OCI-LY7 (cell line): ENCODE measurements around the gene CFAP90.

Source experiments
- EZH2phosphoT487 ChIP-seq: fragments of 200-600 bp; sonication (generic); IDR thresholded peaks from 2 replicates; pipeline ENCODE4 v1.6.1; 2018; ENCODE audit warnings: low read depth, borderline replicate concordance, mild to moderate bottlenecking, mixed run types, antibody characterized with exemption, low read length, moderate library complexity, mixed read lengths
- TF ChIP-seq, protein P1 (sequence below): fragments of 200-600 bp; sonication (generic); conservative IDR thresholded peaks from 2 replicates; pipeline ENCODE4 v1.5.1; 2014; ENCODE audit warnings: mild to moderate bottlenecking, antibody characterized with exemption, low read length, moderate library complexity, mixed read lengths

DNA sequence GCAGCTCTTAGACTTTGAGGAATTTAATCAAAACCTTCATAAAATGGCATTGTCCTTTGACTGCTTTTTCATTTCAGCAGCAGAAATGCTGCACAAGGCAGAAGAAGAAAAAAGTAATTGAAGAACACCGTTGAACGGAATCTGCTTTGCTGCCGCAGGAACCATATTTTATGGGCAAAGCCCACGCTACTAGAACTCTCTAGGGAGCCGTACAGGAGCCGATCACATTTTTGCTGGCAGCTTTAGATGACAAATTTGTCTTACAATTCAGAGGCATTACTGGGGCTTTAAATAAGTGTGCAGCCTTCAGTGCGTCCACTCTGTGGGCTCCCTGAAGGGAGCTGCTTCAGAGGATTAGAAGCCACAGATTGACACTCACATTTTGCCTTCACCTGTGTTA, 5.4 kb downstream of the CFAP90 start:
- TF ChIP-seq, protein P1, sequence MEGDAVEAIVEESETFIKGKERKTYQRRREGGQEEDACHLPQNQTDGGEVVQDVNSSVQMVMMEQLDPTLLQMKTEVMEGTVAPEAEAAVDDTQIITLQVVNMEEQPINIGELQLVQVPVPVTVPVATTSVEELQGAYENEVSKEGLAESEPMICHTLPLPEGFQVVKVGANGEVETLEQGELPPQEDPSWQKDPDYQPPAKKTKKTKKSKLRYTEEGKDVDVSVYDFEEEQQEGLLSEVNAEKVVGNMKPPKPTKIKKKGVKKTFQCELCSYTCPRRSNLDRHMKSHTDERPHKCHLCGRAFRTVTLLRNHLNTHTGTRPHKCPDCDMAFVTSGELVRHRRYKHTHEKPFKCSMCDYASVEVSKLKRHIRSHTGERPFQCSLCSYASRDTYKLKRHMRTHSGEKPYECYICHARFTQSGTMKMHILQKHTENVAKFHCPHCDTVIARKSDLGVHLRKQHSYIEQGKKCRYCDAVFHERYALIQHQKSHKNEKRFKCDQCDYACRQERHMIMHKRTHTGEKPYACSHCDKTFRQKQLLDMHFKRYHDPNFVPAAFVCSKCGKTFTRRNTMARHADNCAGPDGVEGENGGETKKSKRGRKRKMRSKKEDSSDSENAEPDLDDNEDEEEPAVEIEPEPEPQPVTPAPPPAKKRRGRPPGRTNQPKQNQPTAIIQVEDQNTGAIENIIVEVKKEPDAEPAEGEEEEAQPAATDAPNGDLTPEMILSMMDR, result no peak
- no peak for TF ChIP-seq EZH2phosphoT487
